HepG2 (cell line): ENCODE data around the gene ACACA. TPM values are rescaled to one million over a fixed set of nuclear protein-coding genes. Genes with fewer than 3 reads are reported as not detected.

Source experiments
- ATAC-seq: fragments of 200-7000 bp; cut with Tn5 transposase; 3 replicates; pipeline ENCODE4 v1.9.1; 2020; ENCODE audit warnings: mild to moderate bottlenecking, moderate library complexity
- BruUV-seq: library from RNA; stranded (reverse); fragments of 400-500 nt; replicated peaks from 2 replicates; lab custom pipeline; 2021; lab: Mats Ljungman, UMichigan
- CTCF ChIA-PET: fragments of 300-600 bp; formaldehyde crosslinking; extraction: SDS; loops from one replicate; lab custom pipeline; 2021; ENCODE audit warnings: low total read pairs, inconsistent platforms, low intra/inter-chr PET ratio; lab: Yijun Ruan, JAX
- POLR2A ChIA-PET: fragments of 350-600 bp; sonication (Branson Sonifier 250); formaldehyde crosslinking; loops from one replicate; lab custom pipeline; 2020; ENCODE audit warnings: antibody characterized with exemption, inconsistent platforms; lab: Yijun Ruan, JAX
- DNase-seq: peaks from one replicate; pipeline ENCODE4 v3.0.0-alpha.2; 2015; ENCODE audit warnings: low spot score
- FAIRE-seq: peaks from 3 replicates; lab custom pipeline; 2011; peaks lifted over from hg19 to GRCh38; lab: Jason Lieb, UNC
- H2AFZ ChIP-seq: one replicate; pipeline ENCODE4 v1.6.1; 2011; ENCODE audit warnings: low read length, inconsistent platforms
- H3K27ac ChIP-seq: fragments of 300-600 bp; 3 replicates; pipeline ENCODE4 v1.8.0; 2011; ENCODE audit warnings: mixed run types, mild to moderate bottlenecking, mixed read lengths, low read length, inconsistent platforms; ENCODE audit not compliant: insufficient read depth; ENCODE audit errors: extremely low read length
- H3K27me3 ChIP-seq, 2 experiments: fragments of 200-600 bp in 1 of 2; 2 replicates in 1 of 2; 3 replicates in 1 of 2; pipeline versions ENCODE4 v1.6.0 to v1.8.0; 2011; ENCODE audit warnings: low read length in 2 of 2, mild to moderate bottlenecking in 2 of 2, moderate library complexity in 2 of 2, inconsistent platforms in 1 of 2; ENCODE audit not compliant: insufficient read depth in 2 of 2, control insufficient read depth in 1 of 2
- H3K36me3 ChIP-seq, 2 experiments: fragments of 200-600 bp in 1 of 2; replicated peaks in 1 of 2; 2 replicates in 1 of 2; 3 replicates in 1 of 2; pipeline versions ENCODE4 v1.5.1 to v1.8.0; 2011; ENCODE audit warnings: low read length in 2 of 2, inconsistent platforms in 1 of 2; ENCODE audit not compliant: insufficient read depth in 2 of 2, control insufficient read depth in 1 of 2
- H3K4me1 ChIP-seq: 2 replicates; pipeline ENCODE4 v1.5.1; 2012; ENCODE audit warnings: low read length, inconsistent platforms; ENCODE audit not compliant: insufficient read depth
- H3K4me2 ChIP-seq: 2 replicates; pipeline ENCODE4 v1.6.0; 2011; ENCODE audit warnings: low read depth, low read length, inconsistent platforms
- H3K4me3 ChIP-seq, 3 experiments: fragments of 200-600 bp in 1 of 3; sonication (generic), shearing (Covaris generic) in 1 of 3; replicated peaks in 1 of 3; 2 replicates each; pipeline ENCODE4 v1.5.1; 2011 to 2016; ENCODE audit warnings: low read length in 3 of 3, inconsistent platforms in 2 of 3, low read depth in 2 of 3, mild to moderate bottlenecking in 2 of 3, control low read depth in 1 of 3, mixed read lengths in 1 of 3; ENCODE audit not compliant: insufficient read depth in 1 of 3
- H3K79me2 ChIP-seq: one replicate; pipeline ENCODE4 v1.6.1; 2011; ENCODE audit warnings: low read length, inconsistent platforms; ENCODE audit not compliant: insufficient read depth
- H3K9ac ChIP-seq: 2 replicates; pipeline ENCODE4 v1.6.0; 2011; ENCODE audit warnings: mild to moderate bottlenecking, low read depth, low read length, inconsistent platforms; ENCODE audit not compliant: insufficient read depth
- H3K9me3 ChIP-seq: 2 replicates; pipeline ENCODE4 v1.5.1; 2012; ENCODE audit warnings: mild to moderate bottlenecking, low read length
- H4K20me1 ChIP-seq: 2 replicates; pipeline ENCODE4 v1.6.0; 2011; ENCODE audit warnings: inconsistent platforms, mild to moderate bottlenecking, low read length, moderate library complexity; ENCODE audit not compliant: insufficient read depth
- ARHGAP35 ChIP-seq: sonication (generic); formaldehyde crosslinking; IDR thresholded peaks from 2 replicates; pipeline ENCODE4 v1.9.0; 2022; ENCODE audit warnings: mild to moderate bottlenecking, inconsistent platforms, moderate library complexity, missing genetic modification reagents, borderline replicate concordance
- CREM ChIP-seq, 2 experiments: sonication (generic) in 1 of 2; formaldehyde crosslinking in 1 of 2; IDR thresholded peaks; 2 replicates each; pipeline versions ENCODE4 v1.4.0 to v1.6.1; 2016 to 2020; ENCODE audit warnings: antibody characterized with exemption in 1 of 2, mild to moderate bottlenecking in 1 of 2, missing genetic modification reagents in 1 of 2
- DNMT3B ChIP-seq: conservative IDR thresholded peaks from 2 replicates; pipeline ENCODE4 v1.6.1; 2016; ENCODE audit warnings: missing biosample characterization, control low read depth
- DR1 ChIP-seq: sonication (generic); formaldehyde crosslinking; IDR thresholded peaks from 2 replicates; pipeline ENCODE4 v1.8.0; 2021; ENCODE audit warnings: mild to moderate bottlenecking, missing genetic modification reagents, inconsistent platforms
- NR2F2 ChIP-seq: IDR thresholded peaks from 2 replicates; pipeline ENCODE4 v1.6.1; 2012; ENCODE audit warnings: low read depth, inconsistent platforms, borderline replicate concordance
- PRPF4 ChIP-seq: fragments of 200-400 bp; formaldehyde crosslinking; IDR thresholded peaks from 2 replicates; pipeline ENCODE4 v1.6.1; 2016; ENCODE audit warnings: low read length, low read depth; ENCODE audit not compliant: poor library complexity, severe bottlenecking
- RFX5 ChIP-seq: IDR thresholded peaks from 2 replicates; pipeline ENCODE4 v1.6.1; 2011; ENCODE audit warnings: low read depth, low read length, improper control_type of control experiment
- RXRA ChIP-seq: sonication (generic); formaldehyde crosslinking; IDR thresholded peaks from 2 replicates; pipeline ENCODE4 v1.5.1; 2020; ENCODE audit warnings: missing genetic modification reagents
- SALL2 ChIP-seq: sonication (generic); formaldehyde crosslinking; IDR thresholded peaks from 2 replicates; pipeline ENCODE4 v1.8.1; 2023; ENCODE audit warnings: mild to moderate bottlenecking, missing genetic modification reagents, inconsistent platforms
- SMAD3 ChIP-seq: sonication (generic); formaldehyde crosslinking; IDR thresholded peaks from 2 replicates; pipeline ENCODE4 v1.4.0; 2020; ENCODE audit warnings: missing genetic modification reagents
- ZNF263 ChIP-seq: sonication (generic); formaldehyde crosslinking; IDR thresholded peaks from 2 replicates; pipeline ENCODE4 v1.4.0; 2020; ENCODE audit warnings: missing genetic modification reagents
- ZNF282 ChIP-seq: fragments of 450-650 bp; IDR thresholded peaks from 2 replicates; pipeline ENCODE4 v1.6.1; 2018; ENCODE audit not compliant: partially characterized antibody
- ZNF33A ChIP-seq: sonication (generic); formaldehyde crosslinking; IDR thresholded peaks from 2 replicates; pipeline ENCODE4 v1.5.1; 2020; ENCODE audit warnings: missing genetic modification reagents, mild to moderate bottlenecking, moderate library complexity, borderline replicate concordance
- ZNF562 ChIP-seq: sonication (generic); formaldehyde crosslinking; IDR thresholded peaks from 2 replicates; pipeline ENCODE4 v1.8.0; 2022; ENCODE audit warnings: missing genetic modification reagents, borderline replicate concordance
- ZNF577 ChIP-seq: sonication (generic); formaldehyde crosslinking; IDR thresholded peaks from 2 replicates; pipeline ENCODE4 v1.4.0; 2020; ENCODE audit warnings: mild to moderate bottlenecking, low read depth, missing genetic modification reagents, borderline replicate concordance
- WGBS: methylation state at CpG from one replicate; pipeline ENCODE4 v1.1.6; 2017; ENCODE audit warnings: low lambda C conversion rate; 5-methylcytosine and 5-hydroxymethylcytosine counted together
- in situ Hi-C: cut with HindIII; loops from 2 replicates; pipeline ENCODE4 v1.10.0; 2017; ENCODE audit warnings: low pct_unique_long_range_greater_than_20kb; ENCODE audit not compliant: extremely low pct_ligation_motif_present
- intact Hi-C: fragments of 100-400 bp; cut with micrococcal nuclease; formaldehyde crosslinking; loops from one replicate; pipeline ENCODE4 v1.10.0; 2022; ENCODE audit not compliant: unreplicated experiment
- polyA plus RNA-seq, 8 experiments: library from polyadenylated mRNA; depleted of rRNA in 3 of 8; stranded (reverse) in 7 of 8; unstranded in 1 of 8; fragments of >200 nt; fragmentation: Illumina TruSeq in 4 of 8; extraction: Trizol in 4 of 8; gene quantifications; 2 replicates each; pipeline versions ENCODE4 v1.2.1 to v1.2.3, GENCODE V29; 2011 to 2016; ENCODE audit warnings: low read depth in 4 of 8, missing spikeins in 1 of 8, mixed read lengths in 1 of 8; ENCODE audit not compliant: insufficient read depth in 1 of 8
- total RNA-seq, 5 experiments: library from RNA; depleted of rRNA; stranded (reverse); fragments of >200 nt; fragmentation: Illumina TruSeq; extraction: Trizol; gene quantifications; 2 replicates each; pipeline ENCODE4 v1.2.3, GENCODE V29; 2016; ENCODE audit warnings: low read depth in 1 of 5
- TF ChIP-seq, protein P1 (sequence below): sonication (generic); formaldehyde crosslinking; IDR thresholded peaks from 2 replicates; pipeline ENCODE4 v1.4.0; 2020; ENCODE audit warnings: missing genetic modification reagents
- TF ChIP-seq, protein P2 (sequence below): sonication (generic); formaldehyde crosslinking; IDR thresholded peaks from 2 replicates; pipeline ENCODE4 v1.8.1; 2023; ENCODE audit warnings: mild to moderate bottlenecking, moderate library complexity, missing genetic modification reagents
- TF ChIP-seq, protein P3 (sequence below): fragments of 450-650 bp; IDR thresholded peaks from 2 replicates; pipeline ENCODE4 v1.6.1; 2016

ACACA gene
- total and polyA plus RNA-seq, 2 of the 13 experiments (the other 11 are each of a cell fraction or from before 2014, with no cell fraction given): 39.2 to 47.2 TPM

DNA sequence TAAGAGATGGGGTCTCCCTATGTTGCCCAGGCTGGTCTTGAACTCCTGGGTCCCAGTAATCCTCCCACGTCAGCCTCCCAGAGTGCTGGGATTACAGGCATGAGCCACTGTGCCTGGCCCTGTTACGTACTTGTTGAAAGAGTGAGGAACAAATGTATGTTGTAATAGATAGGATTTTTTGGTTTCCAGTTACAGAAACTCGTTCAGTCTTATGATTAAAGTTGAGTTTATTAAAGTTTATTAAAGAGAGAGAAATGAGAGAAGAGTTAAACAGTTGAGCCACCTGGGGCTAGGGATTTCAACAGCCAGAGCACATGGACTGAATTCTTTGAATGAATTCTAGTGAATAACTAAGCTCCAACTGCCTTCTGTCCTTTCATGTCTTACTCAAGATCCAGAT is 3.7 kb upstream of the ACACA start:
- no TSS peak for BruUV-seq
- CTCF ChIA-PET: no interaction called here
- H3K4me1 ChIP-seq: peaks cover 17% of the 10 kb centered on the region
- H3K9me3 ChIP-seq: no peaks in the 10 kb centered on the region
- TF ChIP-seq SMAD3 (no peak), DNMT3B (CRISPR knock-in tag) (no peak), SALL2 (CRISPR knock-in tag) (no peak), ZNF577 (no peak), RFX5 (no peak), NR2F2 (no peak), ARHGAP35 (CRISPR knock-in tag) (no peak), ZNF263 (no peak), DR1 (CRISPR knock-in tag) (no peak), ZNF282 (no peak), ZNF562 (CRISPR knock-in tag) (no peak), ZNF33A (CRISPR knock-in tag) (no peak), CREM (IDR thresholded peaks at IDR 0.05) (no peak), CREM (CRISPR knock-in tag; IDR thresholded peaks at IDR 0.05) (no peak), RXRA (CRISPR knock-in tag) (no peak), PRPF4 (no peak)
- TF ChIP-seq, protein P1, sequence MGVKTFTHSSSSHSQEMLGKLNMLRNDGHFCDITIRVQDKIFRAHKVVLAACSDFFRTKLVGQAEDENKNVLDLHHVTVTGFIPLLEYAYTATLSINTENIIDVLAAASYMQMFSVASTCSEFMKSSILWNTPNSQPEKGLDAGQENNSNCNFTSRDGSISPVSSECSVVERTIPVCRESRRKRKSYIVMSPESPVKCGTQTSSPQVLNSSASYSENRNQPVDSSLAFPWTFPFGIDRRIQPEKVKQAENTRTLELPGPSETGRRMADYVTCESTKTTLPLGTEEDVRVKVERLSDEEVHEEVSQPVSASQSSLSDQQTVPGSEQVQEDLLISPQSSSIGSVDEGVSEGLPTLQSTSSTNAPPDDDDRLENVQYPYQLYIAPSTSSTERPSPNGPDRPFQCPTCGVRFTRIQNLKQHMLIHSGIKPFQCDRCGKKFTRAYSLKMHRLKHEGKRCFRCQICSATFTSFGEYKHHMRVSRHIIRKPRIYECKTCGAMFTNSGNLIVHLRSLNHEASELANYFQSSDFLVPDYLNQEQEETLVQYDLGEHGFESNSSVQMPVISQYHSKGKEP (CRISPR knock-in tag): no peak
- TF ChIP-seq, protein P2, sequence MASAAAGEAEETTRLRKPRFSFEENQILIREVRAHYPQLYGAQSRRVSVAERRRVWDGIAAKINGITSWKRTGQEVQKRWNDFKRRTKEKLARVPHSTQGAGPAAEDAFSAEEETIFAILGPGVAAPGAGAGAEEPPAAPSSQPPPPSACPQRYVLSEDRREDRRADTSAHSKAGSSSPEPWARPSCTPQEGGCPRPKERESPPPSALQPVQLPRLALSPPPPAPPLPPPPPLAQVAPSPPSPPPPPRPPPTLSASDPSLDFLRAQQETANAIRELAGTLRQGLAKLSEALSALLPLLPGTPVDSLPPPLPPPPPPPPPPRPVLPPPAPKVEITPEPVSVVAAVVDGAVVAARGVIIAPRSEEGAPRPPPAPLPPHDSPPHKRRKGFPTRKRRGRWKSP (CRISPR knock-in tag): no peak
- TF ChIP-seq, protein P3, sequence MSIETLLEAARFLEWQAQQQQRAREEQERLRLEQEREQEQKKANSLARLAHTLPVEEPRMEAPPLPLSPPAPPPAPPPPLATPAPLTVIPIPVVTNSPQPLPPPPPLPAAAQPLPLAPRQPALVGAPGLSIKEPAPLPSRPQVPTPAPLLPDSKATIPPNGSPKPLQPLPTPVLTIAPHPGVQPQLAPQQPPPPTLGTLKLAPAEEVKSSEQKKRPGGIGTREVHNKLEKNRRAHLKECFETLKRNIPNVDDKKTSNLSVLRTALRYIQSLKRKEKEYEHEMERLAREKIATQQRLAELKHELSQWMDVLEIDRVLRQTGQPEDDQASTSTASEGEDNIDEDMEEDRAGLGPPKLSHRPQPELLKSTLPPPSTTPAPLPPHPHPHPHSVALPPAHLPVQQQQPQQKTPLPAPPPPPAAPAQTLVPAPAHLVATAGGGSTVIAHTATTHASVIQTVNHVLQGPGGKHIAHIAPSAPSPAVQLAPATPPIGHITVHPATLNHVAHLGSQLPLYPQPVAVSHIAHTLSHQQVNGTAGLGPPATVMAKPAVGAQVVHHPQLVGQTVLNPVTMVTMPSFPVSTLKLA: no peak
- no peak overlapping the region for H3K4me3 ChIP-seq
- H4K20me1 ChIP-seq: no peaks in the 10 kb centered on the region
- H2AFZ ChIP-seq: no peak overlapping the region
- intact Hi-C loops (no loop called here), in situ Hi-C loops (no loop called here)
- no peak overlapping the region for H3K4me2 ChIP-seq
- DNase-seq (no peak), ATAC-seq (no peak), FAIRE-seq (no peak)
- H3K27ac ChIP-seq: no peak overlapping the region
- POLR2A ChIA-PET: no interaction called here
- no peak overlapping the region for H3K9ac ChIP-seq
- H3K79me2 ChIP-seq: peaks cover 12% of the 10 kb centered on the region
- H3K27me3 ChIP-seq: no peaks in the 10 kb centered on the region; a peak in 1 of 5 replicates
- peaks cover 2 to 12% of the 10 kb centered on the region in 2 experiments; a peak in 4 of 5 replicates for H3K36me3 ChIP-seq
- WGBS: 98% methylated on average over 3 of the region's 3 CpGs
